GM12873 (cell line): Measurements from ENCODE around the gene GJB6.

Experiments
- CTCF ChIP-seq: IDR thresholded peaks from 2 replicates; pipeline ENCODE4 v1.5.1; 2012; ENCODE audit warnings: low read depth, mild to moderate bottlenecking, moderate library complexity, low read length, control low read depth; ENCODE audit not compliant: insufficient read depth; ENCODE audit errors: missing control alignments

The GJB6 gene

GRCh38 chr13:20182231-20182846 lies 49.8 kb downstream of the GJB6 start:
- TF ChIP-seq CTCF: peak; percentile 91

- TF ChIP-seq CTCF: no peak
Measured at GRCh38 chr13:20181188-20181587, 50.9 kb downstream of the GJB6 start.

GRCh38 chr13:20178156-20178555 lies 54.0 kb downstream of the GJB6 start:
- TF ChIP-seq CTCF: no peak

- no peak for TF ChIP-seq CTCF
Measured at GRCh38 chr13:20177049-20177831, 54.9 kb downstream of the GJB6 start.

- TF ChIP-seq CTCF: no peak
Measured at GRCh38 chr13:20175907-20176652, 56.0 kb downstream of the GJB6 start.

- no peak for TF ChIP-seq CTCF
Measured at GRCh38 chr13:20175406-20175794, 56.7 kb downstream of the GJB6 start.
